Activated CD4-positive, alpha-beta T cell treated with anti-CD3 and anti-CD28 coated beads, Interleukin-2, amount 50 U/mL, for 16 hours (primary cell): Measurements from ENCODE around the gene RAB27B.

Source experiments
- DNase-seq: peaks from one replicate; pipeline ENCODE4 v3.0.0-alpha.2; 2020

Gene RAB27B

GRCh38 chr18:54916507-54916906, 88.2 kb downstream of the RAB27B start:
- DNase-seq, result no peak

- DNase-seq, result no peak
Observed at GRCh38 chr18:54918060-54918459, 89.8 kb downstream of the RAB27B start.

GRCh38 chr18:54919412-54919811, 91.1 kb downstream of the RAB27B start:
- DNase-seq, result no peak

- no peak for DNase-seq
Observed at GRCh38 chr18:54923339-54923956, 95.2 kb downstream of the RAB27B start.

GRCh38 chr18:54924948-54925347, 96.7 kb downstream of the RAB27B start:
- DNase-seq, result peak; percentile 1

- no peak for DNase-seq
Observed at GRCh38 chr18:54926593-54927325, 98.5 kb downstream of the RAB27B start.

- DNase-seq, result no peak
Observed at GRCh38 chr18:54928236-54928635, 100.0 kb downstream of the RAB27B start.

- no peak for DNase-seq
Observed at GRCh38 chr18:54931152-54931551, 102.9 kb downstream of the RAB27B start.

GRCh38 chr18:54932472-54932871, 104.2 kb downstream of the RAB27B start:
- no peak for DNase-seq

GRCh38 chr18:54938506-54938905, 110.2 kb downstream of the RAB27B start:
- DNase-seq, result no peak

GRCh38 chr18:54939361-54939917, 111.2 kb downstream of the RAB27B start:
- DNase-seq, result no peak

- no peak for DNase-seq
Observed at GRCh38 chr18:54942144-54942543, 113.9 kb downstream of the RAB27B start.

- no peak for DNase-seq
Observed at GRCh38 chr18:54942569-54942968, 114.3 kb downstream of the RAB27B start.
